ENCODE data around the gene RNASEH2C.

- TF ChIP-seq CTCF (IDR thresholded peaks at IDR 0.05) (no peak), POLR2AphosphoS5 (IDR thresholded peaks at IDR 0.05; ENCODE audit: low read depth, low read length) (no peak), SIN3A (IDR thresholded peaks at IDR 0.05; ENCODE audit: borderline replicate concordance, insufficient read depth, low read depth, low read length) (no peak), TCF7L2 (IDR thresholded peaks at IDR 0.05; ENCODE audit: low read depth, low read length) (no peak)
Observed at GRCh38 chr11:65767406-65767805, 46.8 kb upstream of the RNASEH2C start.

Measured in Panc1 (cell line).